ENCODE measurements around the gene TRPV3. TPM values are rescaled to one million over a fixed set of nuclear protein-coding genes. Genes with fewer than 3 reads are reported as not detected.
A peak's percentile ranks its signal among the peaks of the same experiment; 100 is the strongest.

TRPV3 gene
- total RNA-seq, 1 experiment from 2014 or later, result 1.4 TPM

GRCh38 chr17:3536716-3537115 is 20.9 kb downstream of the TRPV3 start:
- DNase-seq (ENCODE audit: low read depth, low spot score) (no peak), ATAC-seq (no peak)
- ChIA-PET CTCF (interaction anchor here (1.2 kb wide), 1 partner anchor 107 kb away, joined by 3 read pairs; no protein-coding TSS in a partner anchor), RAD21 (ENCODE audit: low non-redundant PET in 1 of 2, low total read pairs in 2 of 2, uncharacterized antibody in 2 of 2, unreplicated experiment in 2 of 2) (no interaction called here), POLR2A (no interaction called here)
- H3K79me2 ChIP-seq (ENCODE audit: insufficient read depth, low read length), result no peaks in the 10 kb centered on the region
- no peaks in the 10 kb centered on the region for H3K9me3 ChIP-seq (ENCODE audit: control insufficient read depth in 1 of 2, insufficient read depth in 1 of 2, low read depth in 1 of 2, low read length in 2 of 2)
- BruUV-seq (replicated peaks), result no TSS peak
- no peaks in the 10 kb centered on the region for H4K20me1 ChIP-seq (ENCODE audit: insufficient read depth)
- no peak overlapping the region for H2AFZ ChIP-seq (ENCODE audit: low read depth, low read length, poor library complexity, severe bottlenecking)
- H3K4me2 ChIP-seq (ENCODE audit: low read length), result no peak overlapping the region
- H3K9ac ChIP-seq (ENCODE audit: low read length), result no peak overlapping the region
- no peak overlapping the region for H3K4me3 ChIP-seq (replicated peaks in 1 of 2; ENCODE audit: low read depth in 1 of 2, low read length in 2 of 2)
- TF ChIP-seq SIN3A (IDR thresholded peaks at IDR 0.05; ENCODE audit: low read depth) (no peak), SP1 (IDR thresholded peaks at IDR 0.05; ENCODE audit: low read depth) (no peak)
- H3K27ac ChIP-seq (ENCODE audit: low read depth, low read length), result no peak overlapping the region
- no peaks in the 10 kb centered on the region for H3K36me3 ChIP-seq (ENCODE audit: control insufficient read depth in 1 of 2, insufficient read depth in 2 of 2, low read length in 2 of 2)
- H3K4me1 ChIP-seq (ENCODE audit: control insufficient read depth in 1 of 2, insufficient read depth in 2 of 2, low read length in 2 of 2), result peaks cover 5 to 16% of the 10 kb centered on the region in 2 experiments; a peak in 3 of 4 replicates
- intact Hi-C loops (cut with micrococcal nuclease), result loop anchor here (5.0 to 10.0 kb wide), 2 partner anchors 101 to 492 kb away; partner anchors contain the start of genes CTNS and SHPK
- no peaks in the 10 kb centered on the region for H3K27me3 ChIP-seq (ENCODE audit: insufficient read depth, low read length)
- H3K9me2 ChIP-seq (ENCODE audit: insufficient read depth), result no peaks in the 10 kb centered on the region

GRCh38 chr17:3535253-3535995 is 22.2 kb downstream of the TRPV3 start:
- H3K79me2 ChIP-seq (ENCODE audit: insufficient read depth, low read length), result no peaks in the 10 kb centered on the region
- no peaks in the 10 kb centered on the region for H4K20me1 ChIP-seq (ENCODE audit: insufficient read depth)
- no TSS peak for BruUV-seq (replicated peaks)
- peak overlapping the region; percentile 76 for H3K4me2 ChIP-seq (ENCODE audit: low read length)
- intact Hi-C loops (cut with micrococcal nuclease), result loop anchor here (5.0 to 10.0 kb wide), 2 partner anchors 102 to 491 kb away; partner anchors contain the start of genes CTNS and SHPK
- DNase-seq (ENCODE audit: low read depth, low spot score) (peak; percentile 76), ATAC-seq (peak; percentile 86)
- H3K9me3 ChIP-seq (ENCODE audit: control insufficient read depth in 1 of 2, insufficient read depth in 1 of 2, low read depth in 1 of 2, low read length in 2 of 2), result no peaks in the 10 kb centered on the region
- ChIA-PET RAD21 (ENCODE audit: low non-redundant PET in 1 of 2, low total read pairs in 2 of 2, uncharacterized antibody in 2 of 2, unreplicated experiment in 2 of 2) (interaction anchor here in 1 of 2 experiments (0.7 kb wide), 1 partner anchor 94 kb away, joined by 3 read pairs; no protein-coding TSS in a partner anchor), CTCF (interaction anchor here (0.7 to 1.3 kb wide), 3 partner anchors 11 to 104 kb away, joined by 3 to 5 read pairs (median 4); partner anchors contain the start of genes CTNS and SHPK), POLR2A (interaction anchor here (0.7 to 0.8 kb wide), 4 partner anchors 21 to 103 kb away, joined by 3 to 6 read pairs (median 4); no protein-coding TSS in a partner anchor)
- peak overlapping the region; percentile 60; the same call in 1 of the 2 replicates for H3K27ac ChIP-seq (ENCODE audit: low read depth, low read length)
- no peaks in the 10 kb centered on the region for H3K27me3 ChIP-seq (ENCODE audit: insufficient read depth, low read length)
- H3K9me2 ChIP-seq (ENCODE audit: insufficient read depth), result no peaks in the 10 kb centered on the region
- H3K4me1 ChIP-seq (ENCODE audit: control insufficient read depth in 1 of 2, insufficient read depth in 2 of 2, low read length in 2 of 2), result peaks cover 5 to 16% of the 10 kb centered on the region in 2 experiments; a peak in 3 of 4 replicates
- TF ChIP-seq REST (IDR thresholded peaks at IDR 0.05; ENCODE audit: low read depth) (no peak), EZH2phosphoT487 (IDR thresholded peaks at IDR 0.05; ENCODE audit: borderline replicate concordance) (no peak), ATF3 (IDR thresholded peaks at IDR 0.05) (no peak), EZH2 (IDR thresholded peaks at IDR 0.05) (no peak), CBX3 (IDR thresholded peaks at IDR 0.05; ENCODE audit: low read depth) (no peak), MAX (IDR thresholded peaks at IDR 0.05) (peak; percentile 37; the same call in 1 of the 2 replicates), CTCF (IDR thresholded peaks at IDR 0.05 in 2 of 3, conservative IDR thresholded peaks at IDR 0.05 in 1 of 3; ENCODE audit: borderline replicate concordance in 1 of 3, insufficient read depth in 1 of 3, low read depth in 2 of 3, low read length in 2 of 3) (peak; percentile 46 to 80 (median 79)), CEBPB (IDR thresholded peaks at IDR 0.05; ENCODE audit: low read depth) (no peak), SIN3A (IDR thresholded peaks at IDR 0.05; ENCODE audit: low read depth) (no peak), RAD21 (IDR thresholded peaks at IDR 0.05; ENCODE audit: low read depth) (peak; percentile 68)
- H3K36me3 ChIP-seq (ENCODE audit: control insufficient read depth in 1 of 2, insufficient read depth in 2 of 2, low read length in 2 of 2), result no peaks in the 10 kb centered on the region
- peak overlapping the region; percentile 39 to 54 for H3K4me3 ChIP-seq (replicated peaks in 1 of 2; ENCODE audit: low read depth in 1 of 2, low read length in 2 of 2)
- H3K9ac ChIP-seq (ENCODE audit: low read length), result peak overlapping the region; percentile 47
- peak overlapping the region; percentile 50 for H2AFZ ChIP-seq (ENCODE audit: low read depth, low read length, poor library complexity, severe bottlenecking)

All from HCT116 (cell line).